Activated naive CD4-positive, alpha-beta T cell treated with anti-CD3 and anti-CD28 coated beads, Interleukin-2, amount 50 U/mL, for 72 hours (primary cell): ENCODE data around the gene EEF2KMT. TPM values are rescaled to one million over a fixed set of nuclear protein-coding genes. Genes with fewer than 3 reads are reported as not detected.

Source experiments
- ATAC-seq, 2 donors: fragments of 150-1000 bp; cut with Tn5 transposase; 2 replicates each; pipeline ENCODE4 v1.10.0; 2021; ENCODE audit warnings: mild to moderate bottlenecking in 2 of 2, moderate library complexity in 2 of 2
- DNase-seq, 2 donors: peaks; one replicate each; pipeline ENCODE4 v3.0.0; 2021 to 2022; ENCODE audit warnings: low spot score in 2 of 2
- H3K27ac Mint-ChIP-seq, 2 donors: one replicate each; pipeline ENCODE4 v1.8.0; 2022; ENCODE audit warnings: mild to moderate bottlenecking in 2 of 2, mixed read lengths in 2 of 2
- H3K36me3 Mint-ChIP-seq, 2 donors: one replicate each; pipeline ENCODE4 v1.8.0; 2022; ENCODE audit warnings: mixed read lengths in 2 of 2
- H3K9me3 Mint-ChIP-seq, 2 donors: one replicate each; pipeline ENCODE4 v1.8.0; 2022; ENCODE audit warnings: mixed read lengths in 2 of 2
- total RNA-seq, 2 donors: library from RNA; stranded (reverse); gene quantifications; one replicate each; pipeline ENCODE4 v1.2.3, GENCODE V29; 2022

The EEF2KMT gene
- total RNA-seq, 2 donors from 2014 or later: 8.2 to 10.4 TPM

DNA sequence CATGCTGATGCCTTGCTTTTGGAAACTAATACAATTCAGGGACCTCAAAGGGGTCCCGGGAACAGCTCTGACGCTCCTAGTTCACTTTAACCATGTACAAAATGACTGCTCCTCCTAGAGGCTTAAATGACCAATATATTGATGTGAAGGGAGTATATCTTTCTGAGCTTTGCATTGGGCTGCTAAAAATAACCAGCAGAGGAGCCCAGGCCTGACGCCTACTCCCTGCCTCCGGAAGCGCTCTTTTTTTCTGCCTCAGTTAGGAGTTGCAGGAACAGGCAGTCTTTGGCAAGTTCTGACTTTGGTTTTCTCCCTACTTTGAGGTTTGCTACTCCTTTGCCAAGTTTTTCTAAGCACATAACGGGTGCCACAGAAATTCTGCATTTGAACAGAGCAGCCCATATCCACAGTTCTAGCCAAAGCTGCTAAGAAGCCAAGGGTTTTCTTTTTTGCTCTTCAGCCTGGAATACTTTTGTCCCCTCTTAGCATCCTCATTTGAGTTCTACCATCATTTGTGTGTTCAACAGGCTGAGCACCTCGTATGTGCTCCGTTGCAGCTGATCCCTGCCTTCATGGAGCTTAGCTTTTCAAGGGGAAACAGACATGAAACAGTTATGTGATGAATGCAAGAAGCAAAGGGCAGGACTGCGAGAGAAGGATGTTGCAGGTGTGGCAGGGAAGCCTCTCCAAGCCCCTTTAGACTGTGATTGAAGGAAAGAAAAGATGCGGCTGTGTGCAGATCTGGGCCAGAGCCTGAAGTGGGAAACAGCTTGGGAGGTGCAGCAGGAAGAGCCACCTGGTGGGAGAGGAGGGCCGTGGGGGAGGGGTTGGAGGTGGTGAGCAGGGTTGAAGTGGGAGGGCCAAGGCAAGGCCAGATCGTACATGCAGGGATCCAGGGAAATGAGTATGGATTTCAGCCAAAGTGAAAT is 61.1 kb downstream of the EEF2KMT start:
- no peaks in the 10 kb centered on the region for H3K36me3 Mint-ChIP-seq
- DNase-seq (no peak), ATAC-seq (no peak)
- H3K9me3 Mint-ChIP-seq: no peaks in the 10 kb centered on the region
- no peak overlapping the region for H3K27ac Mint-ChIP-seq

DNA sequence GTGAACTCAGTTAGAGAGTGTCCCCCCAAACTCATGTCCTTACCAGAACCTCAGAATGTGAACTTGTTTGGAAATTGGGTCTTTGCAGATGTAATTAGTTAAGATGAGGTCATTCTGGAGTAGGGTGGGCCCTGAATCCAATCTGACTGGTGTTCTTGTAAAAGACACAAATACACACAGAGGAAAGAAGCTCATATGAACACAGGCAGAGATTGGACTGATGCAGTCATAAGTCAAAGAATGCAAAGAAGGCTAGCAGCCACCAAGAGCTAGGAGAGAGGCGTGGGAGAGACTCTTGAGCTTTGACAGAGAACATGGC is 61.7 kb downstream of the EEF2KMT start:
- no peak for ATAC-seq
- Mint-ChIP-seq H3K9me3 (no peaks in the 10 kb centered on the region), H3K27ac (peak overlapping the region in 1 of 2 donors; percentile 16), H3K36me3 (no peaks in the 10 kb centered on the region)
- DNase-seq: no peak

Other genes with a start within 250 kb of the EEF2KMT start
- not detected for gene PPL, start 160.6 kb downstream of the EEF2KMT start, total RNA-seq
- 1 to 10 TPM in 1 of 2 donors, not detected in 1; 1.1 TPM for gene SEC14L5, start 139.5 kb downstream of the EEF2KMT start, total RNA-seq
- 10 to 100 TPM in 1 of 2 donors, 1 to 10 TPM in 1; 7.1 to 11.2 TPM for gene NAGPA, start 63.9 kb downstream of the EEF2KMT start, total RNA-seq
- not detected for gene C16orf89, start 31.8 kb downstream of the EEF2KMT start, total RNA-seq
- 10 to 100 TPM; 11.0 to 20.8 TPM for gene ALG1, start 26.0 kb downstream of the EEF2KMT start, total RNA-seq